ENCODE measurements around the gene MAP3K15.

Gene MAP3K15, protein sequence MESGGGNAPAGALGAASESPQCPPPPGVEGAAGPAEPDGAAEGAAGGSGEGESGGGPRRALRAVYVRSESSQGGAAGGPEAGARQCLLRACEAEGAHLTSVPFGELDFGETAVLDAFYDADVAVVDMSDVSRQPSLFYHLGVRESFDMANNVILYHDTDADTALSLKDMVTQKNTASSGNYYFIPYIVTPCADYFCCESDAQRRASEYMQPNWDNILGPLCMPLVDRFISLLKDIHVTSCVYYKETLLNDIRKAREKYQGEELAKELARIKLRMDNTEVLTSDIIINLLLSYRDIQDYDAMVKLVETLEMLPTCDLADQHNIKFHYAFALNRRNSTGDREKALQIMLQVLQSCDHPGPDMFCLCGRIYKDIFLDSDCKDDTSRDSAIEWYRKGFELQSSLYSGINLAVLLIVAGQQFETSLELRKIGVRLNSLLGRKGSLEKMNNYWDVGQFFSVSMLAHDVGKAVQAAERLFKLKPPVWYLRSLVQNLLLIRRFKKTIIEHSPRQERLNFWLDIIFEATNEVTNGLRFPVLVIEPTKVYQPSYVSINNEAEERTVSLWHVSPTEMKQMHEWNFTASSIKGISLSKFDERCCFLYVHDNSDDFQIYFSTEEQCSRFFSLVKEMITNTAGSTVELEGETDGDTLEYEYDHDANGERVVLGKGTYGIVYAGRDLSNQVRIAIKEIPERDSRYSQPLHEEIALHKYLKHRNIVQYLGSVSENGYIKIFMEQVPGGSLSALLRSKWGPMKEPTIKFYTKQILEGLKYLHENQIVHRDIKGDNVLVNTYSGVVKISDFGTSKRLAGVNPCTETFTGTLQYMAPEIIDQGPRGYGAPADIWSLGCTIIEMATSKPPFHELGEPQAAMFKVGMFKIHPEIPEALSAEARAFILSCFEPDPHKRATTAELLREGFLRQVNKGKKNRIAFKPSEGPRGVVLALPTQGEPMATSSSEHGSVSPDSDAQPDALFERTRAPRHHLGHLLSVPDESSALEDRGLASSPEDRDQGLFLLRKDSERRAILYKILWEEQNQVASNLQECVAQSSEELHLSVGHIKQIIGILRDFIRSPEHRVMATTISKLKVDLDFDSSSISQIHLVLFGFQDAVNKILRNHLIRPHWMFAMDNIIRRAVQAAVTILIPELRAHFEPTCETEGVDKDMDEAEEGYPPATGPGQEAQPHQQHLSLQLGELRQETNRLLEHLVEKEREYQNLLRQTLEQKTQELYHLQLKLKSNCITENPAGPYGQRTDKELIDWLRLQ (N-terminal part only)

DNA sequence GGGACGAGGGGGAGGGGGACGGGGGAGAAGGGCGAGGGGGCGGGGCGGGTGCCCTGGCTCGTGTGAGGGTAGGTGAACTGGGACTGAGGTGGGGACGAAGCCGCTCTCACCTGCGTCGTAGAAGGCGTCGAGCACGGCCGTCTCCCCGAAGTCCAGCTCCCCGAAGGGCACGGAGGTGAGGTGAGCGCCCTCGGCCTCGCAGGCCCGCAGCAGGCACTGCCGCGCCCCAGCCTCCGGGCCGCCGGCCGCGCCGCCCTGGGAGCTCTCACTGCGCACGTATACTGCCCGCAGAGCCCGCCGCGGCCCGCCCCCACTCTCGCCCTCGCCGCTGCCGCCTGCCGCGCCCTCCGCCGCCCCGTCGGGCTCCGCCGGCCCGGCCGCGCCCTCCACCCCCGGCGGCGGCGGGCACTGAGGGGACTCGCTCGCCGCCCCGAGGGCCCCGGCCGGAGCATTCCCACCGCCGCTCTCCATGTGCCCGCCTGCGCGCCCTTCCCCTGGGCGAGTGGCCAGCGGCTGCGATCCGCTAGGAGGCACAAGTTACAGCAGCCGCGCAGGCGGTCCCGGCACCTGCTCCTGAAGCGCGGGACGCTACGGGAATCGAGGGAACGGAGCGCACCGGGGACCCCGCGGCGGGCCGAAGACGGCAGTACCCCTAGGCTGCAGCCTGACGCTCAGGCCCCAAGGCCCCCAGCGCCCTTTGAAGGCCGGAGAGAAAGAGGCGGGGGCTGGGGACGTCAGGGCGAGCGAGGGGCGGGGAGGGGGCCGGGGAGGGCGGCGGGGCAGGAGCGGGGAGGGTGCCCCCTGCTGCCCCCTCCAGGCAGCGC, at the start of gene MAP3K15:
Gene MAP3K15, minus strand, starts transcription at position 718 of the 824 bp plus-strand sequence. Its CDS starts 247 bp downstream, at position 471.
- DNase-seq (ENCODE audit: low read depth), result peak; percentile 3
- H3K4me3 ChIP-seq (ENCODE audit: control insufficient read depth, low read depth, low read length), result no peak within 1 kb of the TSS
- TF ChIP-seq, protein P1, sequence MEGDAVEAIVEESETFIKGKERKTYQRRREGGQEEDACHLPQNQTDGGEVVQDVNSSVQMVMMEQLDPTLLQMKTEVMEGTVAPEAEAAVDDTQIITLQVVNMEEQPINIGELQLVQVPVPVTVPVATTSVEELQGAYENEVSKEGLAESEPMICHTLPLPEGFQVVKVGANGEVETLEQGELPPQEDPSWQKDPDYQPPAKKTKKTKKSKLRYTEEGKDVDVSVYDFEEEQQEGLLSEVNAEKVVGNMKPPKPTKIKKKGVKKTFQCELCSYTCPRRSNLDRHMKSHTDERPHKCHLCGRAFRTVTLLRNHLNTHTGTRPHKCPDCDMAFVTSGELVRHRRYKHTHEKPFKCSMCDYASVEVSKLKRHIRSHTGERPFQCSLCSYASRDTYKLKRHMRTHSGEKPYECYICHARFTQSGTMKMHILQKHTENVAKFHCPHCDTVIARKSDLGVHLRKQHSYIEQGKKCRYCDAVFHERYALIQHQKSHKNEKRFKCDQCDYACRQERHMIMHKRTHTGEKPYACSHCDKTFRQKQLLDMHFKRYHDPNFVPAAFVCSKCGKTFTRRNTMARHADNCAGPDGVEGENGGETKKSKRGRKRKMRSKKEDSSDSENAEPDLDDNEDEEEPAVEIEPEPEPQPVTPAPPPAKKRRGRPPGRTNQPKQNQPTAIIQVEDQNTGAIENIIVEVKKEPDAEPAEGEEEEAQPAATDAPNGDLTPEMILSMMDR (conservative IDR thresholded peaks at IDR 0.05; ENCODE audit: control insufficient read depth, insufficient read depth, low read depth, low read length), result no peak

DNA sequence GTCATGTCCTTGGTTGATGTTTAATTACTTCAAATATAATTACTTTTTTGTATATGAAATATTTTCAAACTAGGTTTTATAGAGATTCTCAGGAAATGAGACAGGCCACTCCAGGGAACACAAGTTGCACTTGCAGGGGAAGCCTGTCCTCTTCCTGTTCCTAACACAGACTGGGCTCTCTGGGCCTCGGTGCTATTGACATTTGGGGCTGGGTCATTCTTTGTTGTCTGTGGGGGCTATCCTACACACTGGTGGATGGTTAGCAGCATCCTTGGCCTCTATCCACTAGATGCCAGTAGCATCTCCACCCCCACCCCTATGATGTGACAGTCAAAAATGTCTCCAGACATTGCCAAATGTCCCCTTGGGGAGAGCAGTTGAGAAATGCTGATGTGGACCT, 49.3 kb upstream of the MAP3K15 start:
- DNase-seq (ENCODE audit: low read depth), result no peak
- TF ChIP-seq, protein P1 (conservative IDR thresholded peaks at IDR 0.05; ENCODE audit: control insufficient read depth, insufficient read depth, low read depth, low read length), result no peak
- no peak overlapping the region for H3K4me3 ChIP-seq (ENCODE audit: control insufficient read depth, low read depth, low read length)

DNA sequence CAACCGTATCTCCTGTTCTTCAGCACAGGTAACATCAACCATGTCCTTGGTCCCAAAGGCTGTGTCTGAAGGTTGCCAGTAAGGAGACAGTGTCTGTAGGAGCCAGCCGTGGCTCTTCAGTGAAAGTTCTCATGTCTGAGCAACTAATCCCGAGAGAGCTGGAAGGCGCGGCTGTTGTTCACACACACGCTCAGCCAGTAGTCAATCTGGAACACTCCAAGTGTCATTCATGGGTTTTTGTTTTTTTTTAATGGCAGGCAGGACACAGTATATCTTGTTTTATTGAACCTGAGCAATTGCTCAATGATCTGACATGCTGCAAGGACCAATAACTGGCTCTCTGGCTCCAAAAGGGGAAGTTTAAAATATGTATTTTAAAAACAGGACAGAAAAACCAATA, 48.4 kb upstream of the MAP3K15 start:
- no peak for DNase-seq (ENCODE audit: low read depth)
- TF ChIP-seq, protein P1 (conservative IDR thresholded peaks at IDR 0.05; ENCODE audit: control insufficient read depth, insufficient read depth, low read depth, low read length), result no peak
- H3K4me3 ChIP-seq (ENCODE audit: control insufficient read depth, low read depth, low read length), result no peak overlapping the region

DNA sequence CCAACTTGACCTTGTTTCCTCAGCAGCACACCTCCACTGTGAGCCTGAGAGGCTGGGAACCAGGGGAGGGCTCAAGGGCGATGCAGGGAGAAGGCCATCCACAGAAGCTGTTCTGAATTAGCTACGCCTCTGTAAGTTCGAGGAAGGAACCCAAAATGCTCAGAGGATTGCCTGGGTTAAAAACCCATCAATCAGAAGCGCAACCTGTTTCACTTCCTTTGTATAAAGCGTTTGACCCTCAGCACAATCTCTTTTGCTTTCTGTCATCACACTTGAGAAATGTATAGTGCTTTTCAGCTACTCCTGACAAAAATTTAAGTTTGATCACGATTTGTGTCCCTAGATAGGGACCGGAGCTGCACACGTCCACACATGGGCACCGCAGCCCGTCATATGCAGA, 48.0 kb upstream of the MAP3K15 start:
- no peak overlapping the region for H3K4me3 ChIP-seq (ENCODE audit: control insufficient read depth, low read depth, low read length)
- DNase-seq (ENCODE audit: low read depth), result no peak
- TF ChIP-seq, protein P1 (conservative IDR thresholded peaks at IDR 0.05; ENCODE audit: control insufficient read depth, insufficient read depth, low read depth, low read length), result no peak

DNA sequence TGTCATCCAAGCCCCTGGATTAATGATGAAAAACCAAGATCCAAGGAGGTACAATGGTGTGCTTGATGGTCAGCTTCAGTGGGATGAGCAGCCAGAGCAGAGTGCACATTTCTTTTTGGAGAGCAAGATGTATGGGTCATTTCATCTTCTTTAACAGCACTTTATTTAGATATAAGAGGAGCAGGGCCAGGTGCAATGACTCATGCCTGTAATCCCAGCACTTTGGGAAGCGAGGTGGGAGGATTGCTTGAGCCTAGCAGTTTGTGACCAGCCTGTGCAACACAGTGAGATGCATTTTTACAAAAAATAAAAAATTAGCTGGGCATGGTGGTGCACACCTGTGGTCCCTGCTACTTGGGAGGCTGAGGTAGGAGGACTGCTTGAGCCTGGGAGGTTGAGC, 45.3 kb upstream of the MAP3K15 start:
- TF ChIP-seq, protein P1 (conservative IDR thresholded peaks at IDR 0.05; ENCODE audit: control insufficient read depth, insufficient read depth, low read depth, low read length), result no peak

More for the DNA sequence above, 45.3 kb upstream of the MAP3K15 start:
- no peak for DNase-seq (ENCODE audit: low read depth)
- no peak overlapping the region for H3K4me3 ChIP-seq (ENCODE audit: control insufficient read depth, low read depth, low read length)
